Measurements from ENCODE around the gene THSD7A.

The THSD7A gene, protein sequence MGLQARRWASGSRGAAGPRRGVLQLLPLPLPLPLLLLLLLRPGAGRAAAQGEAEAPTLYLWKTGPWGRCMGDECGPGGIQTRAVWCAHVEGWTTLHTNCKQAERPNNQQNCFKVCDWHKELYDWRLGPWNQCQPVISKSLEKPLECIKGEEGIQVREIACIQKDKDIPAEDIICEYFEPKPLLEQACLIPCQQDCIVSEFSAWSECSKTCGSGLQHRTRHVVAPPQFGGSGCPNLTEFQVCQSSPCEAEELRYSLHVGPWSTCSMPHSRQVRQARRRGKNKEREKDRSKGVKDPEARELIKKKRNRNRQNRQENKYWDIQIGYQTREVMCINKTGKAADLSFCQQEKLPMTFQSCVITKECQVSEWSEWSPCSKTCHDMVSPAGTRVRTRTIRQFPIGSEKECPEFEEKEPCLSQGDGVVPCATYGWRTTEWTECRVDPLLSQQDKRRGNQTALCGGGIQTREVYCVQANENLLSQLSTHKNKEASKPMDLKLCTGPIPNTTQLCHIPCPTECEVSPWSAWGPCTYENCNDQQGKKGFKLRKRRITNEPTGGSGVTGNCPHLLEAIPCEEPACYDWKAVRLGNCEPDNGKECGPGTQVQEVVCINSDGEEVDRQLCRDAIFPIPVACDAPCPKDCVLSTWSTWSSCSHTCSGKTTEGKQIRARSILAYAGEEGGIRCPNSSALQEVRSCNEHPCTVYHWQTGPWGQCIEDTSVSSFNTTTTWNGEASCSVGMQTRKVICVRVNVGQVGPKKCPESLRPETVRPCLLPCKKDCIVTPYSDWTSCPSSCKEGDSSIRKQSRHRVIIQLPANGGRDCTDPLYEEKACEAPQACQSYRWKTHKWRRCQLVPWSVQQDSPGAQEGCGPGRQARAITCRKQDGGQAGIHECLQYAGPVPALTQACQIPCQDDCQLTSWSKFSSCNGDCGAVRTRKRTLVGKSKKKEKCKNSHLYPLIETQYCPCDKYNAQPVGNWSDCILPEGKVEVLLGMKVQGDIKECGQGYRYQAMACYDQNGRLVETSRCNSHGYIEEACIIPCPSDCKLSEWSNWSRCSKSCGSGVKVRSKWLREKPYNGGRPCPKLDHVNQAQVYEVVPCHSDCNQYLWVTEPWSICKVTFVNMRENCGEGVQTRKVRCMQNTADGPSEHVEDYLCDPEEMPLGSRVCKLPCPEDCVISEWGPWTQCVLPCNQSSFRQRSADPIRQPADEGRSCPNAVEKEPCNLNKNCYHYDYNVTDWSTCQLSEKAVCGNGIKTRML (N-terminal part only)

DNA sequence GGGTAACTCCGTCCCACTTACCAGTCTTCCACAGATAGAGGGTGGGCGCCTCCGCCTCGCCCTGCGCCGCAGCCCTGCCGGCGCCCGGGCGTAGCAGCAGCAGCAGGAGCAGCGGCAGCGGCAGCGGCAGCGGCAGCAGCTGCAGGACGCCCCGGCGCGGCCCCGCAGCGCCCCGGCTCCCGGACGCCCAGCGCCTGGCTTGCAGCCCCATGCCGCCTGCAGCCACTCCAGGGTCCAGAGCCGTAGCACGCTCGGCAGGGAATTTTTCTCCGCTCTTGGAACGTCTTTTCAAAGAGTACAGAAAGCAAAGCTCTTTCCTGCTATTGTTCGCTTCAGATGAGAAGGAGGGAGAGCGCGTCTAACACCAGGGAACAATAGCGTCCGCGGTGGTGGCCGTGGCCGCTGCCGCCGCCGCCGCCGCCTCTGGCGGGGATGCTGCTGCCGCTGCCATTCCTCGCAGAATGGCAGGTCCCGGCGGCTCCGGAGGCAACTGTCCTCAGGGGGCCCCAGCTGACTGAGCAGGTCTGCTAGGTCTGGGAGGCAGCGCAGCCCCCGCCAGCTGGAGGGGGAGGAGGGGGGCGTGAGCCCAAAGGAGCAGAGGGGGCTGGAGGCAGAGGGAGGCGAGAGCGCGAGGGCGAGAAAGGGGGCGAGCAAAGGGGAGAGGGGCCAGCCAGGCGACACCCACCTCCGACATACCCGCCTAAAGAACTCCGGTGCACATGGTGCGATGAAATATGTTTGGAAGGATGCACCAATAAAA, at the start of gene THSD7A:
THSD7A (minus strand) TSS at position 463 of the 760 bp plus-strand sequence; CDS start at position 211, 252 bp downstream.
- no peak for DNase-seq (ENCODE audit: low read depth in 2 of 2)

GRCh38 chr7:11881680-11882079, 49.7 kb upstream of the THSD7A start:
- no peak for DNase-seq (ENCODE audit: low read depth in 2 of 2)

DNA sequence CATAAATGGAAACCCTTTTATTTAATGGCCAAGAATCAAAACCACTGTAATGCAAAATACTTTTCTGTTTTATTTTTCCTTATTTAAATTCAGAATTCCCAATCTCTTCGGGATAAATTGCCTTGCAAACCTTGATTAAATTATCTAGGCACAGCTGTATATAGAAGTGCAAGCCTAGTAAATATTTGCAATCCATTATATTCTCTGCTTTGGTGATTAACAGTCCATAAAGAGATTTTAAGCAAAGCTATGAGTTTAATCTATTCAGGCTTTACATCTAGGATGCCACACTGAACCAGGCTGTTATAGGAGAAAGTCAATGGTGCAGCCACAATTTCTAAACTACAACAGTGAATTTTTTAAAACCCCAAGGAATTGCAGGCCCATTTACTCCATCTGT, 43.6 kb upstream of the THSD7A start:
- DNase-seq (ENCODE audit: low read depth in 2 of 2), result no peak

DNA sequence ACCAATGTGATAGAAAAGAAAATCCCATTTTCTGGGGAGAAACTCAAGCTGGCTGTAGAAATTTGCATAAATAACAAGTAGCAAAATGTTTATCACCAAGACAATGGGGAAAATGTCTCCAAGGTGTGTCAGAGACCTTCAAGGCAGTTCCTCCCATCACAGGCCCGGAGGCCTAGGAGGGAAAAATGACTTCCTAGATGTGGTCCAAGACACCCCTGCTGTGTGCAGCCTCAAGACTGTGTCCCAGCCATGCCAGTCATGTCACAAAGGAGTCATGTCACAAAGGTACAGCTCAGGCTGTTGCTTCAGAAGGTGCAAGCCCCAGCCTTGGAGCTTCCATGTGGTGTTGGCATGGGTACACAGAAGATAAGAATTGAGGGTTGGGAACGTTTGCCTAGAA, 33.7 kb upstream of the THSD7A start:
- DNase-seq (ENCODE audit: low read depth in 2 of 2), result no peak

DNA sequence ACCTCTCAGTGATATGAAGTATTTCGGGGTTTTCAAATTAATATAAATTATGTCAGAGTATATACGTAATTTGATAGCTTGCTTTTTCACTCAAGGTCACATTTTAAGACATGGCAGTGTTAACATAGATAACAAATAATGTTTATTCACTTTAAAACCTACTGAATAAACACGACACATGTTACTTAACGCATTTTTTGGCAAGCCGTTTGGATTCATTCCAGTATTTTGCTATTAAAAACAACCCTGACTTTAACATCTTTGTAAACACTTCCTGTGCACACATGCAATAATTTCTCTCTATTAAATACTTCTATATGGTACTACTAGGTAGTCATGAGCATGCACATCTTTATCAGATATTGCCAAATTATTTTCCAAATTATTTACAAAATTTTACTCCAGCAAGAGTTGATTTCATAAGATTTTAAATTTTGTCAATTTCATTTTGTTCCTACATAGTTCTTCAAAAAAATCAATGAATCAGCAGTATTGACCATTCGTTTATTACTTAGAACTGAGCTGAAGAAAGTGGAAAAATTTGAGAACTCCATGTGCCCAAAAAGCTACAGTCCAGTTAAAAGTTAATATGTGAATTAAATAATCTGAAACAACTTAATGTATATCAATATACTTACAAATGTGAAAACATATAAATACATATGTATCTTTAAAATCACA, 26.8 kb upstream of the THSD7A start:
- DNase-seq (ENCODE audit: low read depth in 2 of 2), result no peak

- no peak for DNase-seq (ENCODE audit: low read depth in 2 of 2)
Measured at GRCh38 chr7:11858026-11858425, 26.0 kb upstream of the THSD7A start.

- no peak for DNase-seq (ENCODE audit: low read depth in 2 of 2)
Measured at GRCh38 chr7:11848251-11848650, 16.3 kb upstream of the THSD7A start.

- DNase-seq (ENCODE audit: low read depth in 2 of 2), result no peak
Measured at GRCh38 chr7:11847336-11847735, 15.3 kb upstream of the THSD7A start.

- no peak for DNase-seq (ENCODE audit: low read depth in 2 of 2)
Measured at GRCh38 chr7:11846361-11846955, 14.5 kb upstream of the THSD7A start.

GRCh38 chr7:11843113-11843765, 11.2 kb upstream of the THSD7A start:
- no peak for DNase-seq (ENCODE audit: low read depth in 2 of 2)

GRCh38 chr7:11841657-11842056, 9.7 kb upstream of the THSD7A start:
- DNase-seq (ENCODE audit: low read depth in 2 of 2), result no peak

DNA sequence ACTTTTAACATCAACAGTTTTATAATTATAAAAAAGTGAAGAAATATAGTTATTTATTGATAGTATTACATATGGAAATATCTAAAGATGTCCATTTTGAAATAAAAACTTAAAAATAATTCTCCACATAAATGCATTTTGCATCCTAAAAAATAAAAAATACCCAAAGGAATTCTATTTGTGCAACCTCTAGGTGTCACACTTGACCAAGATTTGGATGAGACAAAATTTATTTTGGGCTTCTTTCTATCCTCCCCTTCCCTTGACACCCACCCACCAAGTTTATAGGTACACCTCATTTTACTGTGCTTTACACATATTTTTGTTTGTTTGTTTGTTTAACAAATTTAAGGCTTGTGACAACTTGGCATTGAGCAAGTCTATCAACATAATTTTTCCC, 3.3 kb upstream of the THSD7A start:
- no peak for DNase-seq (ENCODE audit: low read depth in 2 of 2)

GRCh38 chr7:11833431-11833830, 1.4 kb upstream of the THSD7A start:
- no peak for DNase-seq (ENCODE audit: low read depth in 2 of 2)

DNA sequence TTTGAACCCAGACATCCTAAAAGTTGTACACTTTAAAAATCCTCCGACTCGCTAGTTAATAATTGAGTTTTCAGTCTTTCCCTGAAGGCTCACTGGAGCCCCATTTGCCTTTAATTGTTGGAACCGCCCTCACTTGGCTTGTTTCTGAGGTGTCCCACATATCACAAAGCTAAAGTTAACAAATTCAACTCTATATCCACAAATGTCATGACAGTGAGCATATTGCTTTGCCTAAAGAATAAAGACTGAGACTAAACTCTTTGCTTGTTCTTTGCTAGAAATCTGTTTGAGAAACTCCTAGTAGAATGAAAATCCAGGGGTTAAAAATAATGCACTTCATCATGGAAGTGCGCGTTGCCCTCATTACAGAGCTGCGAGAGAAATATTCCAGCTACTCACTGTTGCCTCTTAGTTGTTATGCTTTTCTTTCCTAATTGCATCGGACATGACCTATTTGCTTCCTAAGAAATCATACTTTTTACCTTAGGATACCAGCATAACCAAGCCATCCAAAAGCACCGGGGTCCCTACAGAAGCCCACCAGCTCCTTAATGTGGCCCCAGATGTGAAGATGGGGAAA, 752 bp downstream of the THSD7A start:
- no peak for DNase-seq (ENCODE audit: low read depth in 2 of 2)

DNA sequence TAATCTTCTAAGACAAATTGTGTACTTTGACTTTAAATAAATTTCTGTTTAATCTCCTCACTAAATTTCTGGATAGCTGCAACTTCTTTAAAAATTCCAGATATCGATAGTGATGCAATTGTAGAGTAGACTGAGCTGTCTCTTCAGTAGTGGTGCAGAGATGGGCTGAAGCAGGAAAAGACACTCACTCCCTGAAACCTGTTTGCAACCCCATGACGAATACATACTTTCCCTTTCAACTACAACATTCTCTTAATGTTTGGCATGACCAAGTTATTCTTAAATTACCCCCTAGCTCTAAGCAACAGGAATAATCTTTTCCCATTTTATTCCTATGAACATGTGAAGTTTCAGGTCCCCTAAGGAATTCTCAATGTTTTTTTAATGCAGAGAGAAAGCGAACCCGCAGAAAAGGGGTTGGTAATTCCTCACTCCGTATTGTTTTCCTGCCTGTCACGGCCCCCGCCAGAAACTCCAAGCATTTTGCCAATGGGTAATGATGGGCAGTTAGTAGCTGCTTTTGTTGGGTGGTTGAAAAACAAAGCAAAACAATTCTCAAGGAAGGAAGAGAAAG, 1.3 kb downstream of the THSD7A start:
- DNase-seq (ENCODE audit: low read depth in 2 of 2), result no peak

GRCh38 chr7:11829954-11830353, 2.0 kb downstream of the THSD7A start:
- DNase-seq (ENCODE audit: low read depth in 2 of 2), result no peak

DNA sequence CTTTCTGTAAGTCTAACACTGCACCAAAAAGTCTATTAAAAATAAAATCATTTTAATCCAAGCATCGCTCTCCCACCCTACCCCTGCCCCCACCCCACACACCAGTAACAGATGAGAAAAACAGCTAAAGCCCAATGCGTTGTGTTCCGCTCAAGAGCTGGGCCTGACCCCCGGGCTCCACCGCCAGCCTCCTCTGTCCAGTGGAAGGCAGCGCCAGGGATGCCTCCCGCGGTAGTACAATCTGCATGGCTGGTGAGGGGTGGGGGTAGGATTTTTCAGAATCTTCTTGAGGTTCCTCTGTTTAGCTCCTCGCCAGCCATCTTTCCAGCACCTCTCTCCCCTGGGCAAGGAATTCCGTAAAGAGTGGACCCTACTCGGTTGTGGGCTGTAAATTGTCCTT, 12.1 kb downstream of the THSD7A start:
- no peak for DNase-seq (ENCODE audit: low read depth in 2 of 2)

- no peak for DNase-seq (ENCODE audit: low read depth in 2 of 2)
Measured at GRCh38 chr7:11819271-11819670, 12.7 kb downstream of the THSD7A start.

DNA sequence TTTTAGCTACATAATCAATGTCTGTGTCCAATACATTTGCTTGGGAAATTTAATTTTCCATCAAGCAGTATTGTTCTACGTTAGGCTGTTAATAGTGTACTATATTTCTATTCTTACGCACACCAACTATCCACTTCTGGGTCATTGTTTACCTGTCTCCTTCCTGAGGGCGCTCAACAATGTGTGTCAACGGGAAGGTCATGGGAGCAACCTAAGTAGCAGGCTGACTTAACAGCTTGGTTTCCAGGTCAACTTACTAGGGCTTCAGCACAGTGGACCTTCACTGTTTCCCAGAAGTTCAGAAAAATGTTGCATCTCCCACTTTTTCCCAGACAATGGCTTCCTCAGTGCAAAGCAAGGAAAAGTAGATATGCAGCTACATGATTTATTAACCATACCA, 13.7 kb downstream of the THSD7A start:
- no peak for DNase-seq (ENCODE audit: low read depth in 2 of 2)
